GM12878 (cell line): ENCODE measurements around the gene CDC42SE2. TPM values are rescaled to one million over a fixed set of nuclear protein-coding genes. Genes with fewer than 3 reads are reported as not detected.
A peak's percentile ranks its signal among the peaks of the same experiment; 100 is the strongest.

Experiments used
- ATAC-seq: fragments of 200-7000 bp; cut with Tn5 transposase; 3 replicates; pipeline ENCODE4 v1.9.1; 2020; ENCODE audit warnings: mild to moderate bottlenecking, moderate library complexity
- BruUV-seq: library from RNA; stranded (reverse); fragments of 400-500 nt; replicated peaks from 2 replicates; lab custom pipeline; 2021; lab: Mats Ljungman, UMichigan
- CTCF ChIA-PET: fragments of 300-600 bp; sonication (Branson Sonifier 250); formaldehyde crosslinking; extraction: SDS; loops from one replicate; lab custom pipeline; 2021; ENCODE audit warnings: inconsistent platforms; lab: Yijun Ruan, JAX
- POLR2A ChIA-PET: fragments of 350-600 bp; formaldehyde crosslinking; extraction: SDS; loops from one replicate; lab custom pipeline; 2021; ENCODE audit warnings: inconsistent platforms; lab: Charles Lee
- RAD21 ChIA-PET: fragments of 300-600 bp; sonication (Branson Sonifier 250); formaldehyde crosslinking; loops from one replicate; lab custom pipeline; 2023; ENCODE audit warnings: antibody characterized with exemption; ENCODE audit not compliant: unreplicated experiment; lab: Charles Lee
- SMC1A ChIA-PET: fragments of 300-600 bp; sonication (Branson Sonifier 250); formaldehyde crosslinking; loops from one replicate; lab custom pipeline; 2023; ENCODE audit not compliant: unreplicated experiment, uncharacterized antibody; lab: Charles Lee
- DNase-seq: peaks from one replicate; pipeline ENCODE4 v3.0.0-alpha.2; 2011; ENCODE audit warnings: low read depth, low spot score
- FAIRE-seq: peaks from 3 replicates; lab custom pipeline; 2011; peaks lifted over from hg19 to GRCh38; lab: Jason Lieb, UNC
- H2AFZ ChIP-seq: 2 replicates; pipeline ENCODE4 v1.6.0; 2011; ENCODE audit warnings: low read depth, low read length, control low read depth; ENCODE audit not compliant: control insufficient read depth
- H3K27ac ChIP-seq: 2 replicates; pipeline ENCODE4 v1.5.1; 2011; ENCODE audit warnings: control low read depth; ENCODE audit not compliant: control insufficient read depth, insufficient read depth
- H3K27me3 ChIP-seq, 2 experiments: replicated peaks in 1 of 2; 2 replicates each; pipeline versions ENCODE4 v1.6.0 to v1.6.1; 2011; ENCODE audit warnings: low read length in 1 of 2; ENCODE audit not compliant: control insufficient read depth in 2 of 2, insufficient read depth in 2 of 2
- H3K36me3 ChIP-seq, 2 experiments: 2 replicates each; pipeline ENCODE4 v1.5.1; 2011; ENCODE audit warnings: low read length in 1 of 2; ENCODE audit not compliant: control insufficient read depth in 2 of 2, insufficient read depth in 2 of 2
- H3K4me1 ChIP-seq: 2 replicates; pipeline ENCODE4 v1.6.1; 2011; ENCODE audit warnings: mild to moderate bottlenecking, low read length, moderate library complexity, mixed read lengths; ENCODE audit not compliant: control insufficient read depth, insufficient read depth
- H3K4me2 ChIP-seq: 2 replicates; pipeline ENCODE4 v1.6.0; 2011; ENCODE audit warnings: control low read depth; ENCODE audit not compliant: control insufficient read depth, insufficient read depth
- H3K4me3 ChIP-seq: fragments of 200-600 bp; sonication (generic); 2 replicates; pipeline ENCODE4 v1.5.1; 2016
- H3K79me2 ChIP-seq: 2 replicates; pipeline ENCODE4 v1.6.0; 2011; ENCODE audit warnings: low read length; ENCODE audit not compliant: control insufficient read depth, insufficient read depth
- H3K9ac ChIP-seq: 2 replicates; pipeline ENCODE4 v1.8.0; 2011; ENCODE audit warnings: low read length, control low read depth, mixed read lengths; ENCODE audit not compliant: control insufficient read depth, insufficient read depth
- H3K9me3 ChIP-seq: replicated peaks from 3 replicates; pipeline ENCODE4 v1.5.1; 2011; ENCODE audit warnings: mild to moderate bottlenecking, low read length; ENCODE audit not compliant: control insufficient read depth, insufficient read depth
- H4K20me1 ChIP-seq: 2 replicates; pipeline ENCODE4 v1.6.0; 2011; ENCODE audit not compliant: control insufficient read depth, insufficient read depth
- ATF2 ChIP-seq: IDR thresholded peaks from 2 replicates; pipeline ENCODE4 v1.6.1; 2012; ENCODE audit warnings: low read length, inconsistent platforms
- CBX3 ChIP-seq: fragments of 200-600 bp; sonication (generic); IDR thresholded peaks from 2 replicates; pipeline ENCODE4 v1.6.1; 2016; ENCODE audit warnings: low read depth, borderline replicate concordance
- MTA3 ChIP-seq: IDR thresholded peaks from 2 replicates; pipeline ENCODE4 v1.6.1; 2012; ENCODE audit warnings: low read length, inconsistent platforms, borderline replicate concordance
- NR2C1 ChIP-seq: fragments of 450-650 bp; IDR thresholded peaks from 2 replicates; pipeline ENCODE4 v1.6.1; 2017; ENCODE audit warnings: antibody characterized with exemption, mild to moderate bottlenecking, moderate library complexity
- PAX8 ChIP-seq: fragments of 450-650 bp; IDR thresholded peaks from 2 replicates; pipeline ENCODE4 v1.6.1; 2017; ENCODE audit warnings: mild to moderate bottlenecking, moderate library complexity
- TBL1XR1 ChIP-seq: IDR thresholded peaks from 2 replicates; pipeline ENCODE4 v1.6.1; 2012; ENCODE audit warnings: low read depth, low read length, improper control_type of control experiment
- USF1 ChIP-seq: IDR thresholded peaks from 2 replicates; pipeline ENCODE4 v1.6.1; 2011; ENCODE audit warnings: borderline replicate concordance, low read depth, mild to moderate bottlenecking, moderate library complexity, mixed read lengths, low read length; ENCODE audit not compliant: insufficient read depth; ENCODE audit errors: extremely low read length
- ZNF687 ChIP-seq: fragments of 450-650 bp; IDR thresholded peaks from 2 replicates; pipeline ENCODE4 v1.6.1; 2017; ENCODE audit warnings: mild to moderate bottlenecking, moderate library complexity
- WGBS: methylation state at CpG from one replicate; pipeline ENCODE4 v1.1.6; 2016; ENCODE audit warnings: low lambda C conversion rate; ENCODE audit not compliant: insufficient replicate concordance, insufficient coverage; ENCODE audit errors: missing lambda C conversion rate; 5-methylcytosine and 5-hydroxymethylcytosine counted together
- in situ Hi-C: fragments of 300-500 bp; cut with MboI; formaldehyde crosslinking; loops from 9 replicates; pipeline ENCODE4 v1.14.3; 2018; ENCODE audit warnings: mixed read lengths
- intact Hi-C: fragments of 100-400 bp; cut with micrococcal nuclease; formaldehyde crosslinking; loops from one replicate; pipeline ENCODE4 v1.14.2; 2022; ENCODE audit not compliant: unreplicated experiment
- polyA plus RNA-seq, 11 experiments: library from polyadenylated mRNA; depleted of rRNA in 4 of 11; unstranded in 6 of 11; stranded (reverse) in 5 of 11; fragments of >200 nt; fragmentation: Nextera tagmentation in 4 of 11; fragmentation: Illumina TruSeq in 1 of 11; extraction: Ambion mirVana in 4 of 11; extraction: Trizol in 1 of 11; gene quantifications; 1 replicate in 1 of 11; 2 replicates in 10 of 11; pipeline versions ENCODE4 v1.2.1 to v1.2.3, GENCODE V29; 2011 to 2016; ENCODE audit warnings: inconsistent platforms in 2 of 11, missing spikeins in 2 of 11, low read depth in 1 of 11
- total RNA-seq, 4 experiments: library from RNA; depleted of rRNA in 3 of 4; stranded (reverse); fragments of >200 nt in 3 of 4; fragmentation: Illumina TruSeq in 1 of 4; extraction: Trizol in 1 of 4; gene quantifications; 2 replicates each; pipeline versions ENCODE4 v1.2.1 to v1.2.3, GENCODE V29; 2013 to 2021

The CDC42SE2 gene
- total and polyA plus RNA-seq, 10 of the 15 experiments (the other 5 are each of a cell fraction or from before 2014, with no cell fraction given), result 57.0 to 148 (median 80.3) TPM

GRCh38 chr5:131355971-131356528 is 92.2 kb downstream of the CDC42SE2 start:
- WGBS, result 0% methylated on average over 1 of the region's 1 CpG
- no peak for TF ChIP-seq TBL1XR1
- no peak for TF ChIP-seq MTA3
- TF ChIP-seq PAX8, result no peak
- TF ChIP-seq ZNF687, result no peak
- no peak for TF ChIP-seq NR2C1
- TF ChIP-seq ATF2, result no peak
- TF ChIP-seq CBX3, result no peak
- TF ChIP-seq USF1, result no peak
- TF ChIP-seq, all 136 proteins: peak for 0
- peak overlapping the region; percentile 40; the same call in 1 of the 2 replicates for H3K27ac ChIP-seq
- no peak overlapping the region for H3K9ac ChIP-seq
- BruUV-seq, result no TSS peak
- peaks cover 65% of the 10 kb centered on the region for H3K79me2 ChIP-seq
- peaks cover 3 to 23% of the 10 kb centered on the region in 2 experiments for H3K36me3 ChIP-seq
- H2AFZ ChIP-seq, result no peak overlapping the region
- DNase-seq (no peak), ATAC-seq (peak; percentile 51), FAIRE-seq (peak; percentile 75)
- ChIA-PET POLR2A (interaction anchor here (0.6 to 1.5 kb wide), 5 partner anchors 26 to 65 kb away, joined by 3 to 5 read pairs (median 4); no protein-coding TSS in a partner anchor), SMC1A (interaction anchor here (0.6 to 3.3 kb wide), 18 partner anchors 11 to 147 kb away, joined by 3 to 17 read pairs (median 5); no protein-coding TSS in a partner anchor), RAD21 (interaction anchor here (0.7 to 3.0 kb wide), 14 partner anchors 19 to 147 kb away, joined by 3 to 19 read pairs (median 5); no protein-coding TSS in a partner anchor), CTCF (interaction anchor here (0.6 to 2.8 kb wide), 10 partner anchors 10 to 191 kb away, joined by 3 to 10 read pairs (median 3); partner anchors contain the start of gene HINT1)
- peak overlapping the region; percentile 28; the same call in 1 of the 2 replicates for H3K4me3 ChIP-seq
- H3K4me2 ChIP-seq, result peak overlapping the region; percentile 15; the same call in 1 of the 2 replicates
- H3K9me3 ChIP-seq, result no peaks in the 10 kb centered on the region
- in situ Hi-C loops, result no loop called here
- no peaks in the 10 kb centered on the region; the same call in 1 of the 2 replicates for H4K20me1 ChIP-seq
- H3K27me3 ChIP-seq, result no peaks in the 10 kb centered on the region
- H3K4me1 ChIP-seq, result peaks cover 35% of the 10 kb centered on the region
- intact Hi-C loops, result no loop called here
